Upper lobe of left lung (tissue), 6 donors: Measurements from ENCODE around the gene KDM4B. TPM values are rescaled to one million over a fixed set of nuclear protein-coding genes. Genes with fewer than 3 reads are reported as not detected.
"Not testable (repeated sequence)": the region's sequence is repeated elsewhere in the genome, so short reads cannot be mapped to it uniquely, and the experiment has no call there.

Experiments
- ATAC-seq, 2 donors: fragments of 200-7000 bp; cut with Tn5 transposase; one replicate each; pipeline ENCODE4 v1.9.1; 2022; ENCODE audit warnings: mild to moderate bottlenecking in 2 of 2, moderate library complexity in 2 of 2; ENCODE audit not compliant: low FRiP score in 2 of 2
- DNase-seq, 2 donors: peaks; one replicate each; pipeline ENCODE4 v3.0.0-alpha.2; 2019 to 2020
- H3K27ac ChIP-seq, 4 donors: fragments of 200-600 bp; sonication (generic); one replicate each; pipeline ENCODE4 v1.5.1; 2016 to 2019
- H3K27me3 ChIP-seq, 4 donors: fragments of 200-600 bp; sonication (generic); one replicate each; pipeline ENCODE4 v1.5.1; 2017 to 2019
- H3K36me3 ChIP-seq, 4 donors: fragments of 200-600 bp; sonication (generic); one replicate each; pipeline ENCODE4 v1.5.1; 2016 to 2019
- H3K4me1 ChIP-seq, 4 donors: fragments of 200-600 bp; sonication (generic); one replicate each; pipeline ENCODE4 v1.5.1; 2018 to 2019
- H3K4me3 ChIP-seq, 4 donors: fragments of 200-600 bp; sonication (generic); one replicate each; pipeline ENCODE4 v1.5.1; 2017 to 2019; ENCODE audit warnings: mild to moderate bottlenecking in 2 of 4, moderate library complexity in 1 of 4
- H3K9me3 ChIP-seq, 4 donors: fragments of 200-600 bp; sonication (generic); one replicate each; pipeline ENCODE4 v1.5.1; 2018 to 2019
- EP300 ChIP-seq, 4 donors: sonication (generic); formaldehyde crosslinking; IDR thresholded peaks; one replicate each; pipeline ENCODE4 v1.5.1; 2017; ENCODE audit warnings: antibody characterized with exemption in 4 of 4, control low read depth in 2 of 4
- POLR2A ChIP-seq, 4 donors: fragments of 450-650 bp; IDR thresholded peaks; one replicate each; pipeline ENCODE4 v1.5.1; 2016 to 2017; ENCODE audit warnings: antibody characterized with exemption in 4 of 4, mild to moderate bottlenecking in 2 of 4
- POLR2AphosphoS5 ChIP-seq, 2 donors: sonication (generic); formaldehyde crosslinking; IDR thresholded peaks; one replicate each; pipeline ENCODE4 v1.5.1; 2017; ENCODE audit warnings: antibody characterized with exemption in 2 of 2
- WGBS, 2 donors: methylation state at CpG; one replicate each; pipeline ENCODE4 v1.1.5; 2017 to 2018; 5-methylcytosine and 5-hydroxymethylcytosine counted together
- total RNA-seq, 6 donors: library from RNA; depleted of rRNA in 4 of 6; stranded (reverse); fragments of >200 nt in 4 of 6; gene quantifications; one replicate each; pipeline versions ENCODE4 v1.1.0 to v1.2.1, GENCODE V29; 2016 to 2021
- TF ChIP-seq, protein P1 (sequence below), 6 experiments: fragments of 450-650 bp in 4 of 6; fragments of 200-600 bp in 2 of 6; sonication (generic) in 2 of 6; IDR thresholded peaks; one replicate each; pipeline ENCODE4 v1.5.1; 2016 to 2019; ENCODE audit warnings: antibody characterized with exemption in 6 of 6
- donor health status: DM: no; HTN: no; CAD: no; lungs with moderate emphysema.
- donor health status: DM: no; HTN: yes; CAD: no; lungs with severe emphysema.

KDM4B gene
- total RNA-seq, 6 donors from 2014 or later: 28.1 to 112 (median 38.2) TPM

DNA sequence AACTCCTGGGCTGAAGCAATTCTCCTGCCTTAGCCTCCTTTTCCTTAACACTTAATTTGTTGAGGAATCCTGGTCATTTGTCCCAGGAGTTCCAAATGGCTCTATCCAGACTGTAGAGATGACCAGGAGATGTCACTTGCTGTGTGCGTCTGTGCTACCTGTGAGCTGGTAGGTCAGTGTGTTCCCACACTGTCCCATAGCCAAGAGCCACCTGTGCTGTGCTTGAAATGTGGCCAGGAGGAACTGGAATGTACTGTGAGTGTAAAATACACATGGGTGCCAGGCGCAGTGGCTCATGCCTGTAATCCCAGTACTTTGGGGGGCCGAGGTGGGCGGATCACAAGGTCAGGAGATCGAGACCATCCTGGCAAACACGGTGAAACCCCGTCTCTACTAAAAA is 29.4 kb upstream of the KDM4B start:
- ATAC-seq (no peak), DNase-seq (no peak)
- Histone ChIP-seq H3K4me3 (no peak overlapping the region), H3K27me3 (no peaks in the 10 kb centered on the region), H3K36me3 (no peaks in the 10 kb centered on the region), H3K4me1 (no peaks in the 10 kb centered on the region), H3K27ac (no peak overlapping the region), H3K9me3 (no peaks in the 10 kb centered on the region)
- TF ChIP-seq, protein P1, sequence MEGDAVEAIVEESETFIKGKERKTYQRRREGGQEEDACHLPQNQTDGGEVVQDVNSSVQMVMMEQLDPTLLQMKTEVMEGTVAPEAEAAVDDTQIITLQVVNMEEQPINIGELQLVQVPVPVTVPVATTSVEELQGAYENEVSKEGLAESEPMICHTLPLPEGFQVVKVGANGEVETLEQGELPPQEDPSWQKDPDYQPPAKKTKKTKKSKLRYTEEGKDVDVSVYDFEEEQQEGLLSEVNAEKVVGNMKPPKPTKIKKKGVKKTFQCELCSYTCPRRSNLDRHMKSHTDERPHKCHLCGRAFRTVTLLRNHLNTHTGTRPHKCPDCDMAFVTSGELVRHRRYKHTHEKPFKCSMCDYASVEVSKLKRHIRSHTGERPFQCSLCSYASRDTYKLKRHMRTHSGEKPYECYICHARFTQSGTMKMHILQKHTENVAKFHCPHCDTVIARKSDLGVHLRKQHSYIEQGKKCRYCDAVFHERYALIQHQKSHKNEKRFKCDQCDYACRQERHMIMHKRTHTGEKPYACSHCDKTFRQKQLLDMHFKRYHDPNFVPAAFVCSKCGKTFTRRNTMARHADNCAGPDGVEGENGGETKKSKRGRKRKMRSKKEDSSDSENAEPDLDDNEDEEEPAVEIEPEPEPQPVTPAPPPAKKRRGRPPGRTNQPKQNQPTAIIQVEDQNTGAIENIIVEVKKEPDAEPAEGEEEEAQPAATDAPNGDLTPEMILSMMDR (IDR thresholded peaks at IDR 0.05): no peak
- TF ChIP-seq POLR2A (IDR thresholded peaks at IDR 0.05): no peak
- no peak for TF ChIP-seq POLR2AphosphoS5 (IDR thresholded peaks at IDR 0.05)
- no peak for TF ChIP-seq EP300 (IDR thresholded peaks at IDR 0.05)
- 89 to 92% methylated on average over 7 of the region's 7 CpGs for whole genome bisulfite sequencing, 2 donors

DNA sequence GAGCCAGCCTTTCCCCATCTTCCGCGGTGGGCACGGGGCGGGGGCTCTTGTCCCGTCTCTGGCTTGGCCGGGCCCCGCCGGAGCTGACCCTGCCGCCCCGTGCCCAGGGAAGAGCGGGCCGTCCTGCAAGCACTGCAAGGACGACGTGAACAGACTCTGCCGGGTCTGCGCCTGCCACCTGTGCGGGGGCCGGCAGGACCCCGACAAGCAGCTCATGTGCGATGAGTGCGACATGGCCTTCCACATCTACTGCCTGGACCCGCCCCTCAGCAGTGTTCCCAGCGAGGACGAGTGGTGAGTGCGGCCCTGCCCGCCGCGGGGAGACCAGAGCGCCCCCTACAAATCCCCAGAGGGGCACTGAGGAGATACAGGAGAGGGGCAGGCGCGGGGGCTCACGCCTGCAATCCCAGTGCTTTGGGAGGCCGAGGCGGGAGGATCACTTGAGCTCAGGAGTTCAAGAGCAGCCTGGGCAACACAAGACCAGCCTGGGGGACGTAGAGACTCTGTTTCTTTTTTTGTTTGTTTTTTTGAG is 27.2 kb upstream of the KDM4B start:
- not testable (repeated sequence) for H3K4me3 ChIP-seq, H3K27me3 ChIP-seq, DNase-seq, ATAC-seq, H3K36me3 ChIP-seq, H3K4me1 ChIP-seq, H3K27ac ChIP-seq, H3K9me3 ChIP-seq
- 96% methylated on average over 10 to 35 of the region's 35 CpGs for WGBS, 2 donors

DNA sequence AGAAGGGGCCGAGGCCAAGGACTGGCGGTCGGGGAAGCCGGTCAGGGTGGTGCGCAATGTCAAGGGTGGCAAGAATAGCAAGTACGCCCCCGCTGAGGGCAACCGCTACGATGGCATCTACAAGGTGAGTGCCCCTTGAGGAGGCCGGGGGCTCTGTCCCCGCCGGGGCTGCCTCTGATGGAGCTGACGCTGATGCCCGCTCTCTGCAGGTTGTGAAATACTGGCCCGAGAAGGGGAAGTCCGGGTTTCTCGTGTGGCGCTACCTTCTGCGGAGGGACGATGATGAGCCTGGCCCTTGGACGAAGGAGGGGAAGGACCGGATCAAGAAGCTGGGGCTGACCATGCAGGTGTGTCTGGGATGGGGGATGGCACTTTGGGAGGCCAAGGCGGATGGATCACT is 18.3 kb upstream of the KDM4B start:
- H3K36me3 ChIP-seq, H3K27me3 ChIP-seq, H3K27ac ChIP-seq, H3K4me1 ChIP-seq, H3K9me3 ChIP-seq, H3K4me3 ChIP-seq: not testable (repeated sequence)
- ATAC-seq: peak in 1 of 2 donors; percentile 24
- 74 to 84% methylated on average over 20 to 23 of the region's 23 CpGs for WGBS, 2 donors
- DNase-seq: peak; percentile 51 to 68

DNA sequence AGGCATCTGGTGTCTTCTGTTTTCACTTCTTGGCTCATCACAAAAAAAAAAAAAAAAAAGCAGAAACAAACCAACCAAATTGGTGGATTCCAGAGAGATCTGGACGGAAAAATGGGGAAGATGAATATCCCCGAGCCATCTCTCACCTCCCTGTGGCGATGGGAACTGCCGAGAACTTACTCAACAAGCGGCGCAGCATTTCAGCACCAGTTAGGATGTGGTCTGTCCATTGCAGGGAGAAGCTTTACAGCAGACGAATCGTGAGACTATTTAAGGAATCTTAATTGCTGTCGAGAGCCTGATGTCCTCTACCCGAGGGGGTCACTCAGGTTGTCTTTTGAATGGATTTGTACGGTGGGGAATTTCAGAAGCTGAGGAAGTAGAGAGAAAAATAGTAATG is 17.3 kb upstream of the KDM4B start:
- TF ChIP-seq POLR2A (IDR thresholded peaks at IDR 0.05) (no peak), POLR2AphosphoS5 (IDR thresholded peaks at IDR 0.05) (no peak), EP300 (IDR thresholded peaks at IDR 0.05) (no peak)
- TF ChIP-seq, protein P1 (IDR thresholded peaks at IDR 0.05): no peak
- Histone ChIP-seq H3K4me1 (no peaks in the 10 kb centered on the region), H3K27me3 (no peaks in the 10 kb centered on the region), H3K9me3 (no peaks in the 10 kb centered on the region), H3K4me3 (no peak overlapping the region), H3K36me3 (no peaks in the 10 kb centered on the region), H3K27ac (no peak overlapping the region)
- ATAC-seq (no peak), DNase-seq (no peak)
- WGBS, 2 donors: 73 to 79% methylated on average over 11 of the region's 11 CpGs

DNA sequence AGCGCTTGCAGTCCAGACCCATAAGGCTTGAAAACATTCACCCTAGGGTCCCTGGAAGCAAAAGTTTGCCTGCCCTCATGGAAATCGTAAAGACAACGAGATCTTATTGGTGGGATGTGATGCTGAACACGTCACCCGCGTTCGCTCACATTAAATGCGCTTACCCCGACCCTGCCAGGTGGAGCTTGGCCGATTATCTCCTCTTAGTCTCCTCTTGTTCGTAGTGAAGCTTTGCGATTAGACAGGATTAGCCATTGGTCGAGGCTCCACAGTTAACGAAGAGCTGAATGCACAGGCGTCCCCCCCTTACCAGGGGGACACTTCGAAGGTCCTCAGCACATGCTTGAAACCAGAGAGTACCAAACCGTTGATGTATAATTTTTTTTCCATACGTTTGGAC is 16.0 kb upstream of the KDM4B start:
- no peaks in the 10 kb centered on the region for H3K9me3 ChIP-seq
- TF ChIP-seq, protein P1 (IDR thresholded peaks at IDR 0.05): no peak
- TF ChIP-seq POLR2AphosphoS5 (IDR thresholded peaks at IDR 0.05) (no peak), EP300 (IDR thresholded peaks at IDR 0.05) (no peak), POLR2A (IDR thresholded peaks at IDR 0.05) (no peak)
- no peaks in the 10 kb centered on the region for H3K27me3 ChIP-seq
- H3K36me3 ChIP-seq: no peaks in the 10 kb centered on the region
- no peak for ATAC-seq
- DNase-seq: no peak
- 93 to 97% methylated on average over 18 of the region's 18 CpGs for WGBS, 2 donors
- no peak overlapping the region for H3K4me3 ChIP-seq
- H3K27ac ChIP-seq: no peak overlapping the region
- no peaks in the 10 kb centered on the region for H3K4me1 ChIP-seq

DNA sequence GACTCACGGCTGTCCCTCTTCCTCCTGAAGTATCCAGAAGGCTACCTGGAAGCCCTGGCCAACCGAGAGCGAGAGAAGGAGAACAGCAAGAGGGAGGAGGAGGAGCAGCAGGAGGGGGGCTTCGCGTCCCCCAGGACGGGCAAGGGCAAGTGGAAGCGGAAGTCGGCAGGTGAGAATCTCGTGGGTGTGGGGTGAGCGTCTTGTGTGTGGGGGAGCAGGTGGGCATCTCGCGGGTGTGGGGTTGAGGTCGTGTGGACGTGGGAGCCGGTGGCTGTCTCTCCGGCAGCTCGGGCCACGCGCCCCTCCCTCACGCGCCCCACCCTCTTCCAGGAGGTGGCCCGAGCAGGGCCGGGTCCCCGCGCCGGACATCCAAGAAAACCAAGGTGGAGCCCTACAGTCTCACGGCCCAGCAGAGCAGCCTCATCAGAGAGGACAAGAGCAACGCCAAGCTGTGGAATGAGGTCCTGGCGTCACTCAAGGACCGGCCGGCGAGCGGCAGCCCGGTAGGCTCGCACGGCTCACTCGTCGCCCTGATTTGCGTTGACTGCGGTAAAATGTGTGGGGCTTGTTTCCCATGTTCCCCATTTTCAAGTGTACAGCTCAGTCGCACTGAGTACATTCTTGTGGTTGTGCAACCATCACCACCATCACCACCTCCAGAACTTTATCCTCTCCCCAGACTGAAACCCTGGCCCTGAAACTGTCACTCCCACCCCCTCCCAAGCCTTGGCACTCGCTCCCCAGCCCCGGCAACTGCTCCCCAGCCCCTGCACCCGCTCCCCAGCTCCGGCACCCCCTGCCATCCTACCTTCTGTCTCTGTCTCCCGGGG is 14.4 kb upstream of the KDM4B start:
- H3K9me3 ChIP-seq, ATAC-seq, H3K36me3 ChIP-seq, H3K27me3 ChIP-seq, H3K27ac ChIP-seq, H3K4me3 ChIP-seq, H3K4me1 ChIP-seq: not testable (repeated sequence)
- 89 to 90% methylated on average over 44 to 45 of the region's 46 CpGs for WGBS, 2 donors
- peak in 1 of 2 donors; percentile 69 for DNase-seq
